Endothelial cell of umbilical vein (primary cell): ENCODE measurements around the gene GABRR2.

Experiments
- CTCF ChIP-seq, 2 donors: IDR thresholded peaks; 1 replicate in 1 of 2; 2 replicates in 1 of 2; pipeline ENCODE4 v1.5.1; 2011; ENCODE audit warnings: low read length in 2 of 2, mild to moderate bottlenecking in 2 of 2, moderate library complexity in 2 of 2, control low read depth in 1 of 2, inconsistent platforms in 1 of 2, low read depth in 1 of 2; ENCODE audit not compliant: insufficient read depth in 1 of 2; ENCODE audit errors: extremely low read depth in 1 of 2
- EZH2 ChIP-seq: IDR thresholded peaks from 2 replicates; pipeline ENCODE4 v1.6.1; 2012; ENCODE audit warnings: borderline replicate concordance, low read depth, mild to moderate bottlenecking, moderate library complexity, low read length, inconsistent platforms; ENCODE audit not compliant: severe bottlenecking
- FOS ChIP-seq: IDR thresholded peaks from 2 replicates; pipeline ENCODE4 v1.6.1; 2011; ENCODE audit warnings: mild to moderate bottlenecking, low read length, moderate library complexity, borderline replicate concordance; ENCODE audit not compliant: insufficient read depth
- GATA2 ChIP-seq: IDR thresholded peaks from 2 replicates; pipeline ENCODE4 v1.7.0; 2011; ENCODE audit warnings: low read depth, mild to moderate bottlenecking, moderate library complexity, mixed read lengths, low read length; ENCODE audit not compliant: insufficient read length, insufficient read depth
- JUN ChIP-seq: IDR thresholded peaks from 2 replicates; pipeline ENCODE4 v1.6.1; 2011; ENCODE audit warnings: borderline replicate concordance, low read depth; ENCODE audit not compliant: insufficient read length, insufficient read depth
- MAX ChIP-seq: IDR thresholded peaks from 2 replicates; pipeline ENCODE4 v1.6.1; 2011; ENCODE audit not compliant: insufficient read depth, insufficient read length
- MYC ChIP-seq: IDR thresholded peaks from one replicate; pipeline ENCODE4 v1.6.1; 2011; ENCODE audit warnings: mild to moderate bottlenecking, low read depth, low read length
- POLR2A ChIP-seq: IDR thresholded peaks from 2 replicates; pipeline ENCODE4 v1.6.1; 2012; ENCODE audit warnings: low read depth, mild to moderate bottlenecking, control low read depth, low read length
- POLR2AphosphoS5 ChIP-seq: IDR thresholded peaks from 2 replicates; pipeline ENCODE4 v1.6.1; 2012; ENCODE audit warnings: low read depth, mild to moderate bottlenecking, control low read depth, low read length, moderate library complexity; ENCODE audit not compliant: insufficient read depth

- TF ChIP-seq MAX, result no peak
- TF ChIP-seq POLR2A, result no peak
- no peak for TF ChIP-seq CTCF (IDR thresholded peaks at IDR 0.05; ENCODE audit: extremely low read depth in 1 of 2, insufficient read depth in 1 of 2, low read depth in 1 of 2, low read length in 2 of 2)
- TF ChIP-seq EZH2, result no peak
- TF ChIP-seq POLR2AphosphoS5, result no peak
- TF ChIP-seq MYC, result no peak
- no peak for TF ChIP-seq FOS
- no peak for TF ChIP-seq GATA2
- no peak for TF ChIP-seq JUN
These were observed 41.3 kb downstream of the GABRR2 start for GRCh38 chr6:89273816-89274215.
